Fibroblast of villous mesenchyme (primary cell): Measurements from ENCODE around the gene MCM9. TPM values are rescaled to one million over a fixed set of nuclear protein-coding genes. Genes with fewer than 3 reads are reported as not detected.

Experiments
- DNase-seq: peaks from one replicate; pipeline ENCODE4 v3.0.0-alpha.2; 2010; ENCODE audit warnings: low read depth
- H3K4me3 ChIP-seq: 2 replicates; pipeline ENCODE4 v1.5.1; 2011; ENCODE audit warnings: low read depth, mild to moderate bottlenecking, low read length
- CTCF ChIP-seq: IDR thresholded peaks from 2 replicates; pipeline ENCODE4 v1.5.1; 2012; ENCODE audit warnings: low read depth, mild to moderate bottlenecking, low read length; ENCODE audit not compliant: insufficient read depth
- total RNA-seq: library from RNA; depleted of rRNA; stranded (reverse); fragments of >200 nt; gene quantifications from 2 replicates; pipeline ENCODE4 v1.2.3, GENCODE V29; 2012

Gene MCM9
- 14.8 and 15.1 TPM in 2 replicates for total RNA-seq

GRCh38 chr6:118934461-118935330, at the start of gene MCM9:
Gene MCM9, minus strand, starts transcription at chr6:118935159. Its CDS starts 3,436 bp downstream, at chr6:118931723.
- H3K4me3 ChIP-seq = peak within 1 kb of the TSS; percentile 95
- TF ChIP-seq CTCF = no peak

GRCh38 chr6:118984342-118984741, 49.4 kb upstream of the MCM9 start:
- no peak for DNase-seq
- no peak overlapping the region for H3K4me3 ChIP-seq
- no peak for TF ChIP-seq CTCF

More at GRCh38 chr6:118934461-118935330, at the start of gene MCM9:
- DNase-seq = peak; percentile 85

- no peak overlapping the region for H3K4me3 ChIP-seq
- DNase-seq = no peak
- TF ChIP-seq CTCF = no peak
These were observed 47.6 kb upstream of the MCM9 start for GRCh38 chr6:118982575-118982911.

- no peak overlapping the region for H3K4me3 ChIP-seq
- TF ChIP-seq CTCF = no peak
- DNase-seq = no peak
These were observed 47.1 kb upstream of the MCM9 start for GRCh38 chr6:118981884-118982574.

GRCh38 chr6:118980063-118980462, 45.1 kb upstream of the MCM9 start:
- TF ChIP-seq CTCF = no peak
- DNase-seq = peak; percentile 78
- no peak overlapping the region for H3K4me3 ChIP-seq

GRCh38 chr6:118974790-118975189, 39.8 kb upstream of the MCM9 start:
- no peak for TF ChIP-seq CTCF
- H3K4me3 ChIP-seq = no peak overlapping the region
- no peak for DNase-seq

- no peak for DNase-seq
- H3K4me3 ChIP-seq = no peak overlapping the region
- TF ChIP-seq CTCF = no peak
These were observed 36.7 kb upstream of the MCM9 start for GRCh38 chr6:118971682-118972081.
